Fibroblast of lung (primary cell): ENCODE results near the gene BMP3.

Experiments used
- EZH2 ChIP-seq: IDR thresholded peaks from 2 replicates; pipeline ENCODE4 v1.5.1; 2012; ENCODE audit warnings: low read length, control low read depth, mild to moderate bottlenecking; ENCODE audit errors: missing control alignments
- TF ChIP-seq, protein P1 (sequence below), 2 donors: IDR thresholded peaks in 1 of 2; conservative IDR thresholded peaks in 1 of 2; 1 replicate in 1 of 2; 2 replicates in 1 of 2; pipeline ENCODE4 v1.5.1; 2011 to 2012; ENCODE audit warnings: low read length in 2 of 2, control low read depth in 1 of 2, inconsistent platforms in 1 of 2, low read depth in 1 of 2, mild to moderate bottlenecking in 1 of 2

- TF ChIP-seq, protein P1, sequence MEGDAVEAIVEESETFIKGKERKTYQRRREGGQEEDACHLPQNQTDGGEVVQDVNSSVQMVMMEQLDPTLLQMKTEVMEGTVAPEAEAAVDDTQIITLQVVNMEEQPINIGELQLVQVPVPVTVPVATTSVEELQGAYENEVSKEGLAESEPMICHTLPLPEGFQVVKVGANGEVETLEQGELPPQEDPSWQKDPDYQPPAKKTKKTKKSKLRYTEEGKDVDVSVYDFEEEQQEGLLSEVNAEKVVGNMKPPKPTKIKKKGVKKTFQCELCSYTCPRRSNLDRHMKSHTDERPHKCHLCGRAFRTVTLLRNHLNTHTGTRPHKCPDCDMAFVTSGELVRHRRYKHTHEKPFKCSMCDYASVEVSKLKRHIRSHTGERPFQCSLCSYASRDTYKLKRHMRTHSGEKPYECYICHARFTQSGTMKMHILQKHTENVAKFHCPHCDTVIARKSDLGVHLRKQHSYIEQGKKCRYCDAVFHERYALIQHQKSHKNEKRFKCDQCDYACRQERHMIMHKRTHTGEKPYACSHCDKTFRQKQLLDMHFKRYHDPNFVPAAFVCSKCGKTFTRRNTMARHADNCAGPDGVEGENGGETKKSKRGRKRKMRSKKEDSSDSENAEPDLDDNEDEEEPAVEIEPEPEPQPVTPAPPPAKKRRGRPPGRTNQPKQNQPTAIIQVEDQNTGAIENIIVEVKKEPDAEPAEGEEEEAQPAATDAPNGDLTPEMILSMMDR (conservative IDR thresholded peaks at IDR 0.05 in 1 of 2, IDR thresholded peaks at IDR 0.05 in 1 of 2; ENCODE audit: low read depth in 1 of 2, low read length in 2 of 2): no peak
- no peak for TF ChIP-seq EZH2
These were observed 50.6 kb downstream of the BMP3 start for GRCh38 chr4:81081156-81081555.
